ES-I3 (cell line): ENCODE results near the gene CPEB1.
"Not testable (repeated sequence)": the region's sequence is repeated elsewhere in the genome, so short reads cannot be mapped to it uniquely, and the experiment has no call there.

ENCODE experiments used
- H3K36me3 ChIP-seq: 2 replicates; pipeline ENCODE4 v1.6.1; 2013; ENCODE audit warnings: mild to moderate bottlenecking, low read length, control low read depth, moderate library complexity; ENCODE audit not compliant: insufficient read depth
- H3K4me1 ChIP-seq: 2 replicates; pipeline ENCODE4 v1.6.1; 2013; ENCODE audit warnings: mild to moderate bottlenecking, control low read depth, low read length; ENCODE audit not compliant: insufficient read depth
- H3K9ac ChIP-seq: 2 replicates; pipeline ENCODE4 v1.6.1; 2013; ENCODE audit warnings: low read depth, mild to moderate bottlenecking, low read length, moderate library complexity
- H3K9me3 ChIP-seq: 2 replicates; pipeline ENCODE4 v1.6.1; 2013; ENCODE audit warnings: mild to moderate bottlenecking, low read length, moderate library complexity; ENCODE audit not compliant: control insufficient read depth, insufficient read depth

Gene CPEB1

GRCh38 chr15:82513587-82513986, 133.6 kb downstream of the CPEB1 start:
- H3K4me1 ChIP-seq, H3K9ac ChIP-seq, H3K36me3 ChIP-seq, H3K9me3 ChIP-seq: not testable (repeated sequence)

GRCh38 chr15:82507693-82508092, 139.5 kb downstream of the CPEB1 start:
- H3K9ac ChIP-seq, H3K36me3 ChIP-seq, H3K9me3 ChIP-seq, H3K4me1 ChIP-seq: not testable (repeated sequence)

DNA sequence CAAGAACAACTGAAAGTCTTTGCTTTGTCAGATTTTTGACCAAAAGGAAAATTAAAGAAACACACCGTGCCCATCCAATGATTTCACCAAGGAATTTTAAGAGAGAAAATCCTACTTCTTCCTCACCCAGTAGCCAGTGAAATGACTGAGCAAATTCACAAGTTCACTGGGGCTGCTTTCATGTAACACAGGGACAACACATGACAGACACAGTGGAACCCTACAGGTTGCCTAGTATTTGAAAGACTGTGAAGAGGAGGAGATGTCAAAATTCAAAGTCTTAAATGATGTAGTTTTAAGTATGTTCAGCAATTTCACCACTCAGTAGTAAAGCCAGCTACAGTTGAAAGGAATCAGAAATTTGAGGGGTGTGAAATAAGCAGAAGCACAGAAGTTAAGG, 140.1 kb downstream of the CPEB1 start:
- not testable (repeated sequence) for H3K4me1 ChIP-seq, H3K36me3 ChIP-seq, H3K9me3 ChIP-seq, H3K9ac ChIP-seq

- H3K36me3 ChIP-seq, H3K9me3 ChIP-seq, H3K4me1 ChIP-seq, H3K9ac ChIP-seq: not testable (repeated sequence)
Observed at GRCh38 chr15:82505842-82506241, 141.3 kb downstream of the CPEB1 start.

DNA sequence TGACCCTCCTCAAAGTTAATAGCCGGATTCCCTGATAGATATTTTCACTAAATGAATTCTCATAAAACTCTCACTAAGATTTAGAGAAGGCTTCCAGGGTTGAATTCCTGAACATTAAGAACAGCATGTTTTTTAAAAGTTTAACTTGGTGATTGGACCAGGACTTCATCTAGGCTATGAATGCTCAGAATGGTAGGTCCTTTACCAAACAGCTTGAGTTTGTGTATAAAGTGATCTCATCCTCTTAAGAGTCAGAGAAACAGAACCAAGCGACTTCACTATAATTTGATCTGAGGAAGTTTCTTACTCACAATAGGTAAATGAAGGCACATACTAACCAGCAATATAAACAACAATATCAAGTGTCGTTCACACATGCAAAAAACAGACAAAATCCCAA, 143.1 kb downstream of the CPEB1 start:
- not testable (repeated sequence) for H3K4me1 ChIP-seq, H3K9me3 ChIP-seq, H3K9ac ChIP-seq

GRCh38 chr15:82502700-82503339, 144.3 kb downstream of the CPEB1 start:
- not testable (repeated sequence) for H3K9ac ChIP-seq, H3K4me1 ChIP-seq, H3K36me3 ChIP-seq, H3K9me3 ChIP-seq

More for the DNA sequence above, 143.1 kb downstream of the CPEB1 start:
- H3K36me3 ChIP-seq = not testable (repeated sequence)

GRCh38 chr15:82500772-82501171, 146.4 kb downstream of the CPEB1 start:
- H3K9me3 ChIP-seq, H3K36me3 ChIP-seq, H3K9ac ChIP-seq, H3K4me1 ChIP-seq: not testable (repeated sequence)

GRCh38 chr15:82497978-82498377, 149.2 kb downstream of the CPEB1 start:
- not testable (repeated sequence) for H3K36me3 ChIP-seq, H3K9me3 ChIP-seq, H3K4me1 ChIP-seq, H3K9ac ChIP-seq
